ENCODE measurements around the gene CCDC40.

DNA sequence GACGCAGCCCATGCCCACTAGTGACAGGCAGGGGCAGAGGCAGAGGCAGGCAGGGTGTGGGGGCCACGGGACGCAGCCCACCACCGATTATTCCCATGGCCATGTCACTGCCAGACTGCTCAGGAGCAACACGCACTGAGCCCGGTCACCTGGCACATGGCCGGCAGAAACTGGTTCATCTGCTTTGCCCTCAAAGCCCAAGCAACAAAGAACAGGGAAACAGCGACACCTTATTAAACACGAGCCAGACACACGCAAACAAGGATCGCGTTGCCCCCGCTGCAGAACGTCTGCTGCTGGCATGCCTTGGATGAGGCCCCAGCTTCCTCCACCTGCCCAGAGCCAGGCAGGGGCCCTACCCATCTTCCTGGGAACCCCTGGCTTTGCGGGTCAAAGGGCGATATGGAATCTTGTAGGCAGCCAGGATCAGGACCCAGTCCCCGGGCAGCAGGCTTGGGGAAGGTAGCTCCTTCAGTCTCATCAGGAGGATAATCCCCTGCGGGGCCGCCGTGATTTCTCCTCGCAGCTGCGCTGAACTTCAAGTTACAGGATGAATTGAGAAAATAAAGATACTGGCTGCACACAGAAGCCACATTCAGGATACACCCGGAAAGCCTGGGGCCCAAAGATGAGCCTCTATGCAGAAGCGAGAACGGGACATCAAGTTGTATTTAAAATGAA, 5.6 kb upstream of the CCDC40 start:
- no peak for TF ChIP-seq EZH2 (IDR thresholded peaks at IDR 0.05; ENCODE audit: low read length, unreplicated experiment)
- TF ChIP-seq, protein P1, sequence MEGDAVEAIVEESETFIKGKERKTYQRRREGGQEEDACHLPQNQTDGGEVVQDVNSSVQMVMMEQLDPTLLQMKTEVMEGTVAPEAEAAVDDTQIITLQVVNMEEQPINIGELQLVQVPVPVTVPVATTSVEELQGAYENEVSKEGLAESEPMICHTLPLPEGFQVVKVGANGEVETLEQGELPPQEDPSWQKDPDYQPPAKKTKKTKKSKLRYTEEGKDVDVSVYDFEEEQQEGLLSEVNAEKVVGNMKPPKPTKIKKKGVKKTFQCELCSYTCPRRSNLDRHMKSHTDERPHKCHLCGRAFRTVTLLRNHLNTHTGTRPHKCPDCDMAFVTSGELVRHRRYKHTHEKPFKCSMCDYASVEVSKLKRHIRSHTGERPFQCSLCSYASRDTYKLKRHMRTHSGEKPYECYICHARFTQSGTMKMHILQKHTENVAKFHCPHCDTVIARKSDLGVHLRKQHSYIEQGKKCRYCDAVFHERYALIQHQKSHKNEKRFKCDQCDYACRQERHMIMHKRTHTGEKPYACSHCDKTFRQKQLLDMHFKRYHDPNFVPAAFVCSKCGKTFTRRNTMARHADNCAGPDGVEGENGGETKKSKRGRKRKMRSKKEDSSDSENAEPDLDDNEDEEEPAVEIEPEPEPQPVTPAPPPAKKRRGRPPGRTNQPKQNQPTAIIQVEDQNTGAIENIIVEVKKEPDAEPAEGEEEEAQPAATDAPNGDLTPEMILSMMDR (conservative IDR thresholded peaks at IDR 0.05; ENCODE audit: low read depth, low read length) = peak; percentile 52
- no peak for TF ChIP-seq EZH2phosphoT487 (IDR thresholded peaks at IDR 0.05; ENCODE audit: borderline replicate concordance, low read length)
